Right renal pelvis (tissue), 4 donors: ENCODE data around the gene STMN3. TPM values are rescaled to one million over a fixed set of nuclear protein-coding genes. Genes with fewer than 3 reads are reported as not detected.
"Not testable (repeated sequence)": the region's sequence is repeated elsewhere in the genome, so short reads cannot be mapped to it uniquely, and the experiment has no call there.

Source experiments
- DNase-seq, 4 donors: peaks; one replicate each; pipeline ENCODE4 v3.0.0-alpha.2; 2013; ENCODE audit warnings: low read depth in 4 of 4, low spot score in 3 of 4, missing footprints in 1 of 4
- polyA plus RNA-seq, 4 donors: library from polyadenylated mRNA; unstranded; fragments of 120-200 nt; gene quantifications; one replicate each; pipeline ENCODE4 v1.2.1, GENCODE V29; 2013; ENCODE audit not compliant: insufficient read length in 4 of 4

Gene STMN3
- polyA plus RNA-seq, 4 donors = 23.5 to 39.7 (median 29.3) TPM

- DNase-seq = no peak
Observed at GRCh38 chr20:63659370-63659769, 6.1 kb upstream of the STMN3 start.

- DNase-seq = no peak
Observed at GRCh38 chr20:63658749-63659187, 5.5 kb upstream of the STMN3 start.

GRCh38 chr20:63657937-63658748 lies 4.9 kb upstream of the STMN3 start, which contains the start of gene RTEL1:
RTEL1 (plus strand) TSS chr20:63658312; CDS start chr20:63659403, 1,091 bp downstream.
- peak; percentile 83 to 91 (median 86) for DNase-seq

GRCh38 chr20:63657260-63657936 lies 4.2 kb upstream of the STMN3 start:
- DNase-seq = no peak

GRCh38 chr20:63656451-63656850 lies 3.2 kb upstream of the STMN3 start:
- no peak for DNase-seq

GRCh38 chr20:63655249-63655648 lies 2.0 kb upstream of the STMN3 start:
- no peak for DNase-seq

- no peak for DNase-seq
Observed at GRCh38 chr20:63653974-63654668, 897 bp upstream of the STMN3 start.

- no peak for DNase-seq
Observed at GRCh38 chr20:63652192-63652980, 838 bp downstream of the STMN3 start.

GRCh38 chr20:63651942-63652191 lies 1.4 kb downstream of the STMN3 start:
- no peak for DNase-seq

- DNase-seq = not testable (repeated sequence)
Observed at GRCh38 chr20:63650486-63650885, 2.7 kb downstream of the STMN3 start.

GRCh38 chr20:63648895-63649589 lies 4.2 kb downstream of the STMN3 start:
- no peak for DNase-seq

- DNase-seq = no peak
Observed at GRCh38 chr20:63648190-63648589, 5.0 kb downstream of the STMN3 start.

GRCh38 chr20:63645218-63645617 lies 8.0 kb downstream of the STMN3 start:
- no peak for DNase-seq

GRCh38 chr20:63643946-63644345 lies 9.3 kb downstream of the STMN3 start:
- no peak for DNase-seq

- DNase-seq = no peak
Observed at GRCh38 chr20:63643499-63643898, 9.7 kb downstream of the STMN3 start.

- DNase-seq = no peak
Observed at GRCh38 chr20:63642527-63643247, 10.5 kb downstream of the STMN3 start.

- peak in 1 of 4 donors; percentile 75 for DNase-seq
Observed at GRCh38 chr20:63641792-63642523, 11.3 kb downstream of the STMN3 start.

- DNase-seq = no peak
Observed at GRCh38 chr20:63641146-63641791, 12.0 kb downstream of the STMN3 start.
